Neuron (in vitro differentiated cells): ENCODE results near the gene SPATA1.
A peak's percentile ranks its signal among the peaks of the same experiment; 100 is the strongest.
"Not testable (repeated sequence)": the region's sequence is repeated elsewhere in the genome, so short reads cannot be mapped to it uniquely, and the experiment has no call there.

Experiments
- H2AFZ ChIP-seq: one replicate; pipeline ENCODE4 v1.6.1; 2013; ENCODE audit warnings: low read depth, mild to moderate bottlenecking, inconsistent platforms, low read length, moderate library complexity
- H3K27me3 ChIP-seq: one replicate; pipeline ENCODE4 v1.6.1; 2013; ENCODE audit warnings: low read length; ENCODE audit not compliant: insufficient read depth
- H3K36me3 ChIP-seq: one replicate; pipeline ENCODE4 v1.6.1; 2013; ENCODE audit warnings: low read length; ENCODE audit not compliant: insufficient read depth
- H3K4me1 ChIP-seq: one replicate; pipeline ENCODE4 v1.6.1; 2013; ENCODE audit warnings: low read length; ENCODE audit not compliant: insufficient read depth
- H3K4me3 ChIP-seq: 2 replicates; pipeline ENCODE4 v1.5.1; 2013; ENCODE audit warnings: mild to moderate bottlenecking, low read length, moderate library complexity
- H3K9me3 ChIP-seq: one replicate; pipeline ENCODE4 v1.6.1; 2013; ENCODE audit warnings: low read length

The SPATA1 gene

DNA sequence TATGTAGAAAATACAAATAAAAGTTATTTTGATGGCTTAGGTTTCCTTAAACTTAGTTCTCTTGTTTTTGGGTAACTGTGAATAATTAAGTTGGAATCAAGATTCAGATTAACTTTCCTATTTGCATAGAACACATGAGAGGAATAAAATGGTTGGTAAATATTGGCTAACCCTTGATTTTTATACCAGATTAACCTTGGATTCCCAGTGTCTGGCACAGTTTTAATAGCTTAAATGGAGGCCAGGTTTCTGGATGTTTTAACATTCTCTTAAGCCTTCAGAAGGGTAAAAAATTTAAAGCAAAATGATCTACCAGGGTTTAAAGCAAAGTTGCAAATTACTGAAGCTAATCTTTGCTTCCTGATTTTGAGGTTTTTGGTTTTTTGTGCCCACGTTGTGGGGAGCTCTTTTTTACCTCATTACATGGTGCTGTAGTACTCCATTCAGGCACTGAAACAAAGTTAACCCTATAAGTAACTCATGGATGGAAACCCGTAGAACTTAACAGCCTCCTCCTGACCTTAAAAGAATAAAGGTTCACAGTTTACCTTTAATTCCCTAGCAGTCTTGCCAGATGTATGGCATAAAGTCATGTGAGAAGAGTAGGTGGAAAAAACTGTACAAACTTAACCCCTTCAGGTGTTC, 8.4 kb upstream of the SPATA1 start:
- Histone ChIP-seq H3K9me3 (no peaks in the 10 kb centered on the region), H3K36me3 (peaks cover 68% of the 10 kb centered on the region), H3K4me3 (no peak overlapping the region), H3K4me1 (peaks cover 3% of the 10 kb centered on the region), H3K27me3 (no peaks in the 10 kb centered on the region), H2AFZ (no peak overlapping the region)

DNA sequence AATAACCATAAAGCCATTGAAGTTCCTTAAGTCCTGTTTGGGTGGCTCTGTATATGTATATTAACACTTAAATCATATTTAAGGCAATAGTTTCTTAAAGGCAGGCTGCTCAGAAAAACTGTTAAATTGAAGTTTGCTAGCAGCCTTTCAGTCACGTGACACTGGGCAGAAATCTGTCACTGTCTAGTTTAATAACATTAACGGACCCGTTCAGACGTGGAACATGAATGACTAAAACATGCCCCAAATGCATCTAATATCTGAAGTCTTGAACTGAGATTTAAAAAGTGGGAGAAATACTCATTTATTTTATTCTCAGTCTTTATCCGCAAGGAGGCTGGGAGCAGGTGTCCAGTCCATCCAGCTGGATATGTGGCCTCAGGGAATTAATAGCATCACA, 3.3 kb upstream of the SPATA1 start:
- Histone ChIP-seq H3K36me3 (peaks cover 32% of the 10 kb centered on the region), H3K27me3 (no peaks in the 10 kb centered on the region), H3K9me3 (no peaks in the 10 kb centered on the region), H2AFZ (no peak overlapping the region), H3K4me1 (peaks cover 32% of the 10 kb centered on the region), H3K4me3 (no peak overlapping the region)

- Histone ChIP-seq H2AFZ (peak overlapping the region; percentile 65), H3K4me1 (peaks cover 32% of the 10 kb centered on the region), H3K36me3 (peaks cover 16% of the 10 kb centered on the region), H3K27me3 (no peaks in the 10 kb centered on the region), H3K4me3 (peak overlapping the region; percentile 64), H3K9me3 (no peaks in the 10 kb centered on the region)
Measured at GRCh38 chr1:84504580-84505492, 1.4 kb upstream of the SPATA1 start.

- Histone ChIP-seq H2AFZ (peak overlapping the region; percentile 65), H3K9me3 (no peaks in the 10 kb centered on the region)
Measured at GRCh38 chr1:84505493-84506001, 639 bp upstream of the SPATA1 start.

GRCh38 chr1:84506729-84507453, 705 bp downstream of the SPATA1 start:
- Histone ChIP-seq H3K4me3 (peak overlapping the region; percentile 64), H2AFZ (peak overlapping the region; percentile 65), H3K9me3 (no peaks in the 10 kb centered on the region), H3K36me3 (no peaks in the 10 kb centered on the region), H3K4me1 (peaks cover 28% of the 10 kb centered on the region), H3K27me3 (no peaks in the 10 kb centered on the region)

More at GRCh38 chr1:84505493-84506001, 639 bp upstream of the SPATA1 start:
- Histone ChIP-seq H3K4me1 (peaks cover 32% of the 10 kb centered on the region), H3K27me3 (no peaks in the 10 kb centered on the region), H3K4me3 (peak overlapping the region; percentile 64), H3K36me3 (peaks cover 10% of the 10 kb centered on the region)

- peaks cover 28% of the 10 kb centered on the region for H3K4me1 ChIP-seq
- not testable (repeated sequence) for H2AFZ ChIP-seq, H3K36me3 ChIP-seq, H3K27me3 ChIP-seq, H3K4me3 ChIP-seq, H3K9me3 ChIP-seq
Measured at GRCh38 chr1:84507887-84508286, 1.7 kb downstream of the SPATA1 start.

DNA sequence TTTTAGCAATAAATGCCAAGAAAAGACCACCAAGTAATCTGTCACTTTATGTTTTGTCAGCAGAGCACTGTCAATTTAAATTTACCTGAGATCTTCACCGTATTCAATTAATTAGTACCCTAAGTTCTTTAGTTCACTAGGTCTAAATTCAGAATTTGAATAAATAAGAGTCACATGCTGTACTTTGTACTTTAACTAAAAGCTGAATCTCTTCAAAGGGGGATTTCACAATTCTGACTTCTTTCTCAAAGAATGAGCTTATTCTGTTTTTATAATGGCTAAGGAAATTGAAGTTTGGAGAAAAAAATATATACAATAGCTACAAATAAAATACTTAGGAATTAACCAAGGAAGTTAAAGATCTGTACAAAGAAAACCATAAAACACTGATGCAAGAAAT, 2.3 kb downstream of the SPATA1 start:
- no peak overlapping the region for H3K4me3 ChIP-seq

DNA sequence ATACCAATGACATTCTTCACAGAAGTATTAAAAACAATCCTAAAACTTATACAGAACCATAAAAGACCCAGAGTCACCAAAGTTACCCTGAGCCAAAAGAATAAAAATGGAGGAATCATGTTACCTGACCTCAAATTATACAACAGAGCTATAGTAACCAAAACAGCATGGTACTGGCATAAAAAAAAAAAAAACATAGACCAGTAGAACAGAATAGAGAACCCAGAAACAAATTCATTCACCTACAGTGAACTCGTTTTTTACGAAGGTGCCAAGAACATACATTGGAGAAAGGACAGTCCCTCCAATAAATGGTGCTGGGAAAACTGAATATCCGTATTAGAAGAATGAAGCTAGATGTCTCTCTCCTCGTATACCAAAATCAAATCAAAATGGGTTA, 2.8 kb downstream of the SPATA1 start:
- Histone ChIP-seq H2AFZ (no peak overlapping the region), H3K27me3 (no peaks in the 10 kb centered on the region), H3K4me3 (no peak overlapping the region), H3K4me1 (peaks cover 16% of the 10 kb centered on the region), H3K9me3 (no peaks in the 10 kb centered on the region), H3K36me3 (no peaks in the 10 kb centered on the region)

More for the DNA sequence above, 2.3 kb downstream of the SPATA1 start:
- H3K36me3 ChIP-seq, result no peaks in the 10 kb centered on the region
- no peak overlapping the region for H2AFZ ChIP-seq
- peaks cover 22% of the 10 kb centered on the region for H3K4me1 ChIP-seq
- no peaks in the 10 kb centered on the region for H3K9me3 ChIP-seq
- H3K27me3 ChIP-seq, result no peaks in the 10 kb centered on the region

- H3K36me3 ChIP-seq, result no peaks in the 10 kb centered on the region
- H2AFZ ChIP-seq, result no peak overlapping the region
- no peaks in the 10 kb centered on the region for H3K27me3 ChIP-seq
- no peak overlapping the region for H3K4me3 ChIP-seq
- peaks cover 6% of the 10 kb centered on the region for H3K4me1 ChIP-seq
- H3K9me3 ChIP-seq, result no peaks in the 10 kb centered on the region
Measured at GRCh38 chr1:84510165-84510564, 4.0 kb downstream of the SPATA1 start.

- H3K27me3 ChIP-seq, result no peaks in the 10 kb centered on the region
- no peaks in the 10 kb centered on the region for H3K36me3 ChIP-seq
- no peak overlapping the region for H3K4me3 ChIP-seq
- H3K4me1 ChIP-seq, result peaks cover 6% of the 10 kb centered on the region
- H2AFZ ChIP-seq, result no peak overlapping the region
- H3K9me3 ChIP-seq, result no peaks in the 10 kb centered on the region
Measured at GRCh38 chr1:84510668-84511067, 4.5 kb downstream of the SPATA1 start.

DNA sequence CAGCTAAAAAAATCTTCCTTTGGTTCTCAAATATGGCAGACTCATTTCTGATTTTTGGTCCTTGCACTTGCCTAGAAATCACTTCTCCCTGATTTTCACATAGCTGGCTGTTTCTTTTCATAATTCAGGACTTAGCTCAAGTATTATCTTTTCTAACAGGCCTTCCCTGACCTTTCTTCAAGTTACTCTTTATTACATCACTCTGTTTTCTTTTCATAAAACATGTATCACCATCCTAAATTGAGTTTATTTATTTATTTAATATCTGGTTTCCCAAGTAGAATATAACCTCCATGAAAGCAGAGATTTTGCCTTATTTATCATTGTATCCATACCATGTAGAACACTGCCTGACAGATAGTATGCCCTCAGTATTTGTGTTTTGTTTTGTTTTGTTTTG, 18.4 kb downstream of the SPATA1 start:
- Histone ChIP-seq H3K9me3 (peaks cover 2% of the 10 kb centered on the region), H2AFZ (no peak overlapping the region), H3K4me1 (no peaks in the 10 kb centered on the region), H3K36me3 (no peaks in the 10 kb centered on the region), H3K4me3 (no peak overlapping the region), H3K27me3 (no peaks in the 10 kb centered on the region)

GRCh38 chr1:84525779-84526178, 19.6 kb downstream of the SPATA1 start:
- H3K9me3 ChIP-seq, result peaks cover 2% of the 10 kb centered on the region
- no peak overlapping the region for H2AFZ ChIP-seq
- H3K4me3 ChIP-seq, result no peak overlapping the region
- no peaks in the 10 kb centered on the region for H3K36me3 ChIP-seq
- no peaks in the 10 kb centered on the region for H3K27me3 ChIP-seq
- no peaks in the 10 kb centered on the region for H3K4me1 ChIP-seq

GRCh38 chr1:84538599-84538998, 32.4 kb downstream of the SPATA1 start:
- no peak overlapping the region for H3K4me3 ChIP-seq
- H2AFZ ChIP-seq, result no peak overlapping the region
- no peaks in the 10 kb centered on the region for H3K36me3 ChIP-seq
- no peaks in the 10 kb centered on the region for H3K4me1 ChIP-seq
- no peaks in the 10 kb centered on the region for H3K27me3 ChIP-seq
- H3K9me3 ChIP-seq, result no peaks in the 10 kb centered on the region
